SU-DHL-6 (cell line): ENCODE results near the gene HEY2.

ENCODE experiments used
- H2AFZ ChIP-seq: fragments of 200-600 bp; sonication (generic); 2 replicates; pipeline ENCODE4 v1.6.1; 2014; ENCODE audit warnings: low read depth, mild to moderate bottlenecking, moderate library complexity, mixed read lengths, antibody characterized with exemption, low read length; ENCODE audit not compliant: severe bottlenecking
- H3F3A ChIP-seq: fragments of 200-600 bp; shearing (Covaris generic); 2 replicates; pipeline ENCODE4 v1.6.0; 2016; ENCODE audit warnings: antibody characterized with exemption, mild to moderate bottlenecking; ENCODE audit not compliant: insufficient read depth
- H3K27ac ChIP-seq: fragments of 200-600 bp; sonication (generic); 2 replicates; pipeline ENCODE4 v1.5.1; 2016; ENCODE audit warnings: low read depth, mild to moderate bottlenecking, low read length, moderate library complexity, mixed read lengths
- H3K27me3 ChIP-seq: fragments of 200-600 bp; sonication (generic), shearing (Covaris generic); 2 replicates; pipeline ENCODE4 v1.6.0; 2014; ENCODE audit warnings: mild to moderate bottlenecking, low read length
- H3K36me3 ChIP-seq: fragments of 200-600 bp; sonication (generic); 2 replicates; pipeline ENCODE4 v1.6.1; 2014; ENCODE audit warnings: mild to moderate bottlenecking, low read length, mixed read lengths
- H3K4me2 ChIP-seq: fragments of 300-600, 200-600 bp; shearing (Covaris generic), sonication (generic); 2 replicates; pipeline ENCODE4 v1.6.0; 2014; ENCODE audit warnings: low read length, low read depth, mild to moderate bottlenecking; ENCODE audit not compliant: poor library complexity, severe bottlenecking
- H3K4me3 ChIP-seq: fragments of 200-600 bp; sonication (generic); 2 replicates; pipeline ENCODE4 v1.5.1; 2014; ENCODE audit warnings: antibody characterized with exemption, low read length, mild to moderate bottlenecking, mixed read lengths; ENCODE audit not compliant: insufficient read depth, poor library complexity, severe bottlenecking
- H3K79me2 ChIP-seq: fragments of 200-600 bp; sonication (generic); 2 replicates; pipeline ENCODE4 v1.6.1; 2014; ENCODE audit warnings: mild to moderate bottlenecking, low read length, moderate library complexity; ENCODE audit not compliant: insufficient read depth
- H3K9ac ChIP-seq: fragments of 200-600 bp; sonication (generic); 2 replicates; pipeline ENCODE4 v1.7.0; 2014; ENCODE audit warnings: mild to moderate bottlenecking, low read length
- H3K9me2 ChIP-seq: fragments of 200-600 bp; sonication (generic); replicated peaks from 2 replicates; pipeline ENCODE4 v1.6.1; 2014; ENCODE audit warnings: low read length; ENCODE audit not compliant: insufficient read depth
- H3K9me3 ChIP-seq: fragments of 200-600 bp; sonication (generic); 2 replicates; pipeline ENCODE4 v1.6.1; 2014; ENCODE audit warnings: low read length, mixed read lengths; ENCODE audit not compliant: insufficient read depth
- H4K20me1 ChIP-seq: fragments of 200-600 bp; sonication (generic); 2 replicates; pipeline ENCODE4 v1.6.1; 2014; ENCODE audit warnings: low read depth, mild to moderate bottlenecking, antibody characterized with exemption, low read length, moderate library complexity, mixed read lengths
- EZH2phosphoT487 ChIP-seq: fragments of 200-600 bp; sonication (generic), shearing (Covaris generic); conservative IDR thresholded peaks from 2 replicates; pipeline ENCODE4 v1.6.1; 2018; ENCODE audit warnings: mild to moderate bottlenecking, antibody characterized with exemption, low read length, moderate library complexity, mixed read lengths
- TF ChIP-seq, protein P1 (sequence below): fragments of 200-600 bp; sonication (generic); IDR thresholded peaks from one replicate; pipeline ENCODE4 v1.5.1; 2017; ENCODE audit warnings: antibody characterized with exemption, mild to moderate bottlenecking, low read length, moderate library complexity; ENCODE audit not compliant: insufficient read depth, poor library complexity, severe bottlenecking

Gene HEY2

DNA sequence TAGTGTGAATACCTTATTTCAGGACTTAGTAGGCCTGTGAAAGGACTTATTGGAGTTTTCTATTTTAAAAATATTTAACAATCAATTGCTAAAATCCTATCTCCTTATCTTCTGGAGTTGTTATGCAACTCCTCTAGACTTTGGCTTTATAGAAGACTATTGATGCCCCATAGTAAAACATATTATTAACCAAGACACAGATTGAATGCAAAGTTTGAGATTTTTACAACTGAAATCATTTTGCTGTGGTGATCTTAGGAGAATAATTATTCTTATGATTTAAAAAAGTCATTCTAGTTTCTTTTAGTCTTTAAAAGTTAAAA is 4.5 kb downstream of the HEY2 start:
- no peaks in the 10 kb centered on the region for H3K79me2 ChIP-seq
- H3K36me3 ChIP-seq, result no peaks in the 10 kb centered on the region
- no peak for TF ChIP-seq EZH2phosphoT487
- TF ChIP-seq, protein P1, sequence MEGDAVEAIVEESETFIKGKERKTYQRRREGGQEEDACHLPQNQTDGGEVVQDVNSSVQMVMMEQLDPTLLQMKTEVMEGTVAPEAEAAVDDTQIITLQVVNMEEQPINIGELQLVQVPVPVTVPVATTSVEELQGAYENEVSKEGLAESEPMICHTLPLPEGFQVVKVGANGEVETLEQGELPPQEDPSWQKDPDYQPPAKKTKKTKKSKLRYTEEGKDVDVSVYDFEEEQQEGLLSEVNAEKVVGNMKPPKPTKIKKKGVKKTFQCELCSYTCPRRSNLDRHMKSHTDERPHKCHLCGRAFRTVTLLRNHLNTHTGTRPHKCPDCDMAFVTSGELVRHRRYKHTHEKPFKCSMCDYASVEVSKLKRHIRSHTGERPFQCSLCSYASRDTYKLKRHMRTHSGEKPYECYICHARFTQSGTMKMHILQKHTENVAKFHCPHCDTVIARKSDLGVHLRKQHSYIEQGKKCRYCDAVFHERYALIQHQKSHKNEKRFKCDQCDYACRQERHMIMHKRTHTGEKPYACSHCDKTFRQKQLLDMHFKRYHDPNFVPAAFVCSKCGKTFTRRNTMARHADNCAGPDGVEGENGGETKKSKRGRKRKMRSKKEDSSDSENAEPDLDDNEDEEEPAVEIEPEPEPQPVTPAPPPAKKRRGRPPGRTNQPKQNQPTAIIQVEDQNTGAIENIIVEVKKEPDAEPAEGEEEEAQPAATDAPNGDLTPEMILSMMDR, result no peak
- H2AFZ ChIP-seq, result no peak overlapping the region
- no peak overlapping the region for H3K4me3 ChIP-seq
- H3K9me2 ChIP-seq, result no peaks in the 10 kb centered on the region
- no peaks in the 10 kb centered on the region for H3K27me3 ChIP-seq
- H3K9me3 ChIP-seq, result no peaks in the 10 kb centered on the region
- H3K4me2 ChIP-seq, result no peak overlapping the region
- peaks cover 17% of the 10 kb centered on the region for H3F3A ChIP-seq
- H4K20me1 ChIP-seq, result no peaks in the 10 kb centered on the region
- no peak overlapping the region for H3K9ac ChIP-seq
- no peak overlapping the region for H3K27ac ChIP-seq

DNA sequence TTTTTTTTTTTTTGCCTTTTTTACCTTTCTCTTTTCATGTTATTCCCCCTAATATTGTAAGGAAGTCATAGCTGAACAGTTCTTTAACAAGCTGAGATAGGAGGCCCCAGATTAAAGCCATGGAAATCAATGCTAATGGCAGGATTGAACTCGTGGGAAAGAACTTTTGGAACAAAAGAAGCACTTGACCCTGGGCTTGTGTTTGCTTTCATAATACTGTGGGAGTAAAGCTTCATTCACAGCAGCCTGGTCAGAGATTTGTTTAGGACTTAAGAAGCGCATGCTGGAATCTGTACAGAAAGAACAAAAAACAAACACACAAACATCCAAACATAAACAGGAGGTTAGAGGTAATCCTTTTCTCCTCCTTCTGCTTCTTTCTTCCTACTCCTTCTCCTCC is 5.1 kb downstream of the HEY2 start:
- Histone ChIP-seq H2AFZ (no peak overlapping the region), H3K9me3 (no peaks in the 10 kb centered on the region), H3K4me2 (no peak overlapping the region), H3K79me2 (no peaks in the 10 kb centered on the region), H3K36me3 (no peaks in the 10 kb centered on the region), H3K4me3 (no peak overlapping the region), H3K9ac (no peak overlapping the region), H3K27ac (no peak overlapping the region), H3K9me2 (no peaks in the 10 kb centered on the region), H3K27me3 (no peaks in the 10 kb centered on the region), H4K20me1 (no peaks in the 10 kb centered on the region), H3F3A (peaks cover 17% of the 10 kb centered on the region)
- TF ChIP-seq, protein P1, result no peak

- Histone ChIP-seq H3K9me3 (no peaks in the 10 kb centered on the region), H3K36me3 (no peaks in the 10 kb centered on the region), H3K27ac (no peak overlapping the region), H3K79me2 (no peaks in the 10 kb centered on the region), H2AFZ (no peak overlapping the region), H3K4me2 (no peak overlapping the region), H3F3A (no peaks in the 10 kb centered on the region), H3K4me3 (no peak overlapping the region), H3K9me2 (no peaks in the 10 kb centered on the region), H3K9ac (no peak overlapping the region), H4K20me1 (no peaks in the 10 kb centered on the region), H3K27me3 (no peaks in the 10 kb centered on the region)
- TF ChIP-seq, protein P1, result no peak
- no peak for TF ChIP-seq EZH2phosphoT487
These were observed 9.9 kb downstream of the HEY2 start for GRCh38 chr6:125759184-125759902.
